ENCODE measurements around the gene DNAJC1.

GRCh38 chr10:21728618-21729017, 274.9 kb downstream of the DNAJC1 start:
- TF ChIP-seq CTCF (IDR thresholded peaks at IDR 0.05) (no peak), SP1 (CRISPR knock-in tag; conservative IDR thresholded peaks at IDR 0.05) (no peak), ATF2 (CRISPR knock-in tag; IDR thresholded peaks at IDR 0.05; ENCODE audit: borderline replicate concordance, low read depth) (no peak), ZNF423 (CRISPR knock-in tag; IDR thresholded peaks at IDR 0.05) (no peak), HMGXB4 (CRISPR knock-in tag; IDR thresholded peaks at IDR 0.05) (no peak), NFE2L1 (CRISPR knock-in tag; IDR thresholded peaks at IDR 0.05) (no peak), PREB (CRISPR knock-in tag; IDR thresholded peaks at IDR 0.05; ENCODE audit: borderline replicate concordance) (no peak)

All from WTC11 (cell line).